HEK293T (cell line): ENCODE results near the gene RET.

Experiments
- CTCF ChIA-PET: fragments of 350-600 bp; formaldehyde crosslinking; extraction: SDS; loops from one replicate; lab custom pipeline; 2021; ENCODE audit warnings: antibody characterized with exemption, inconsistent platforms; lab: Yijun Ruan, JAX
- POLR2A ChIA-PET: fragments of 350-600 bp; formaldehyde crosslinking; extraction: SDS; loops from one replicate; lab custom pipeline; 2020; ENCODE audit warnings: antibody characterized with exemption, inconsistent platforms; lab: Yijun Ruan, JAX
- DNase-seq: peaks from one replicate; pipeline ENCODE4 v3.0.0; 2012; ENCODE audit warnings: mixed read lengths; ENCODE audit errors: extremely low spot score
- ARNT ChIP-seq: fragments of 450-650 bp; IDR thresholded peaks from 2 replicates; pipeline ENCODE4 v1.6.1; 2017; ENCODE audit warnings: mild to moderate bottlenecking
- BHLHE40 ChIP-seq: fragments of 450-650 bp; IDR thresholded peaks from 2 replicates; pipeline ENCODE4 v1.6.1; 2016; ENCODE audit warnings: mild to moderate bottlenecking, moderate library complexity, borderline replicate concordance
- CTBP1 ChIP-seq: fragments of 450-650 bp; IDR thresholded peaks from 2 replicates; pipeline ENCODE4 v1.6.1; 2016; ENCODE audit warnings: borderline replicate concordance
- ELF4 ChIP-seq: fragments of 450-650 bp; IDR thresholded peaks from 2 replicates; pipeline ENCODE4 v1.6.1; 2017; ENCODE audit warnings: antibody characterized with exemption
- FOXA1 ChIP-seq: fragments of 450-650 bp; IDR thresholded peaks from 2 replicates; pipeline ENCODE4 v1.6.1; 2016; ENCODE audit warnings: mild to moderate bottlenecking
- FOXK2 ChIP-seq: fragments of 450-650 bp; IDR thresholded peaks from 2 replicates; pipeline ENCODE4 v1.6.1; 2016; ENCODE audit warnings: mild to moderate bottlenecking
- FOXM1 ChIP-seq: fragments of 450-650 bp; IDR thresholded peaks from 2 replicates; pipeline ENCODE4 v1.6.1; 2017; ENCODE audit warnings: mild to moderate bottlenecking, borderline replicate concordance
- HDGF ChIP-seq: fragments of 450-650 bp; IDR thresholded peaks from 2 replicates; pipeline ENCODE4 v1.6.1; 2017; ENCODE audit warnings: antibody characterized with exemption, borderline replicate concordance
- L3MBTL2 ChIP-seq: fragments of 450-650 bp; conservative IDR thresholded peaks from 2 replicates; pipeline ENCODE4 v1.6.1; 2016; ENCODE audit warnings: mild to moderate bottlenecking
- LEF1 ChIP-seq: fragments of 450-650 bp; IDR thresholded peaks from 2 replicates; pipeline ENCODE4 v1.6.1; 2017; ENCODE audit warnings: mild to moderate bottlenecking, borderline replicate concordance
- NFRKB ChIP-seq: fragments of 450-650 bp; IDR thresholded peaks from 2 replicates; pipeline ENCODE4 v1.6.1; 2016; ENCODE audit warnings: mild to moderate bottlenecking, moderate library complexity
- PKNOX1 ChIP-seq: fragments of 450-650 bp; IDR thresholded peaks from 2 replicates; pipeline ENCODE4 v1.6.1; 2016
- SP1 ChIP-seq: fragments of 450-650 bp; IDR thresholded peaks from 2 replicates; pipeline ENCODE4 v1.6.1; 2017
- SUZ12 ChIP-seq: fragments of 450-650 bp; IDR thresholded peaks from 2 replicates; pipeline ENCODE4 v1.6.1; 2016; ENCODE audit warnings: mild to moderate bottlenecking
- TARDBP ChIP-seq: fragments of 450-650 bp; IDR thresholded peaks from 2 replicates; pipeline ENCODE4 v1.6.1; 2016
- ZNF384 ChIP-seq: fragments of 450-650 bp; IDR thresholded peaks from 2 replicates; pipeline ENCODE4 v1.6.1; 2016

The RET gene

DNA sequence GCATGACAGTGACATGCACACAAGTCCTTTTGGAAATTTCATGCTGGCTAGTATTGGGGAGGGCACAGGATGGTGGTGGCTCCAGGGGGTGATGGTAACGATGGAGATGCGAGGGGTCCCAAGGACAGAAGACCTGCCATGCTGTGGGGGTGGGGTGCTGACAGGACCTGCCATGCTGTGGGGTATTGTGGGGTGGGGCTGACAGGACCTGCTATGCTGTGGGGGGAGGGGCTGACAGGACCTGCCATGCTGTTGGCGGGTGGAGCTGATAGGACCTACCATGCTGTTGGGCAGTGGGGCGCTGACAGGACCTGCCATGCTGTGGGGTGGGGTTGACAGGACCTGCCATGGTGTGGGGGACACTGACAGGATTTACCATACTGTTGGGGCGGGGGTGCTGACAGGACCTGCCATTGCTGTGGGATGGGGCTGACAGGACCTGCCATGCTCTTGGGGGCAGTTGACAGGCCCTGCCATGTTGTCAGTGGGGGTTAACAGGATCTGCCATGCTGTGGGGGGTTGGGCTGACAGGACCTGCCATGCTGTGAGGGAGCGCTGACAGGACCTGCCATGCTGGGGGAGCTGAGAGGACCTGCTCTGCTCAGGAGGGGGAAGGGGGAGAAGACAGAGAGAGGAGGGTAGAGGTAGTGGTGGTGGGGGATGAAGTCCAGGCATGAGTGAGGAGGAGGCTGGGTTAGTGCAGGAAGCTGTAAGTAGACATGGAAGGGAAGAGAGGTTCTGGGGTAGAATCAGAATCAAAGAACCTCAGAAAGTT is 36.2 kb upstream of the RET start:
- TF ChIP-seq ELF4: no peak
- TF ChIP-seq CTBP1: no peak
- no peak for TF ChIP-seq SUZ12
- no peak for TF ChIP-seq FOXA1
- TF ChIP-seq NFRKB: no peak
- TF ChIP-seq L3MBTL2: no peak
- TF ChIP-seq HDGF: no peak
- no peak for TF ChIP-seq PKNOX1
- TF ChIP-seq ZNF384: no peak
- no peak for TF ChIP-seq FOXM1
- no peak for TF ChIP-seq LEF1
- no peak for DNase-seq
- ChIA-PET CTCF (no interaction called here), POLR2A (no interaction called here)

- CTCF ChIA-PET: no interaction called here
- DNase-seq: no peak
- POLR2A ChIA-PET: no interaction called here
- TF ChIP-seq HDGF (no peak), FOXM1 (no peak), ARNT (no peak), CTBP1 (no peak), ZNF384 (no peak), ELF4 (no peak), LEF1 (no peak), FOXK2 (no peak), NFRKB (no peak), BHLHE40 (no peak), SP1 (no peak), PKNOX1 (no peak), FOXA1 (no peak), TARDBP (no peak)
Measured at GRCh38 chr10:43041422-43042342, 35.2 kb upstream of the RET start.

DNA sequence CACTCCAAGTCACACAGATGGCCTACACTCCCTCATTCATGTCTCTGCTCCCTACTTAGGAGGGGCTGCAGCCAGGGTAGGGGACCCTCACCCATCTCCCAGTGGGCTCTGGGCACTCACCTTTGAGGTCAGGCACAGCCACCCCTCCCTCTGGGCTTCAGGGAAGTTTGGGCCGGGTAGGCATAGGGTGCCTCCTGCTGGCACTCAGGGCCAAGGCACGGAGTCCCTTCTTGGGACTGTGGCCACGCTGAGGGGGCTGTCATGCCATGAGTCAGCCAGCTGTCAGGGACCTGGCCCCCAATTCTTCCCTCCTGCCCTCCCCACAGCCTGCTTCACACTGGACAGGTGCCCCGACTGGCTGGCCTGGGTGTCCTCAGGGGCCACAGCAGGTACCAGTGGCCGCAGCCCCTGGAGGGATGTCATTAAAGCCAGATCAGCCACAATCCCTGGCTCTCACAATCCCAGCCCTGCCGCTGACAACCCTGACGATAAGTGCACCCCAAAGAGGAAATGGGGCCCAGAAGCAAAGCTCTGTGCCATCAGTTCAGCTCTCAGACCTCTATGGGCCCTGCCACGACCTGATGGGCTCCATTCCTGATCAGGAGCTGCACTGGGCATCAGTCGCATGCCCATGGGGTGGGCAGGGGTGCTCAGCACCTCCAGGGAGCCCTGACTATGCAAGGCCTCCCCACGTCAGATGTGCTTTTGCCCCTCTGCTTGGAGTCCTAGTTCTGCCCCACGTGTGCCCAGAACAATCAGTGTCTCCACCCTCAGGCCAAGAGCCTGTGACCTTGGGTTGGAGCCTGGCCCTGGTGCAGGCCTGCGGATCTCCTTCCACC is 34.1 kb upstream of the RET start:
- DNase-seq: no peak
- CTCF ChIA-PET: no interaction called here
- POLR2A ChIA-PET: no interaction called here
- TF ChIP-seq SP1: no peak
- TF ChIP-seq FOXM1: no peak
- no peak for TF ChIP-seq BHLHE40
- no peak for TF ChIP-seq LEF1
- TF ChIP-seq FOXK2: no peak
- no peak for TF ChIP-seq CTBP1
- TF ChIP-seq FOXA1: no peak
- TF ChIP-seq SUZ12: no peak

DNA sequence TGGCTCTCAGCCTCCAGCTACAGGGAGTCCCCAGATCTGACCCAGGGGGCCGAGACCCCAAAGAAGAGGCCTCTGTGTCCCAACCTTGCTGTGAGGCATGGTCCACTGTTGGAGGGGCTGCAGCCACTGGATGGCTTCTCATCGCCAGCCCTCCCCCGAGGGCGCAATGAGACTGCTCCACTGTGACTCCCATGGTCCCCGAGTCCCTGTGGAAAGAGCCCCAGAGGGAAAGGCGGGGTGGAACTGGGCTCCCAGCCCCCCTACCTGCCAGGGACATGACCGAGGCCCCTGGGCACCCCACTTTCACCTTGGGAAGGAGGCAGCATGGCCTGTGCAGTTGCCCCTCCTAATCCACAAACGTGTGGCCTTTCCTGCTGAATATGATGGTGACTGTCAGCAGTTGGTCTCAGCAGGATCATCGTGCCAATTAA is 33.5 kb upstream of the RET start:
- ChIA-PET CTCF (no interaction called here), POLR2A (no interaction called here)
- no peak for DNase-seq
- no peak for TF ChIP-seq ELF4
- TF ChIP-seq SUZ12: no peak
- TF ChIP-seq NFRKB: no peak
- no peak for TF ChIP-seq CTBP1
- no peak for TF ChIP-seq ZNF384
- no peak for TF ChIP-seq FOXM1
- TF ChIP-seq L3MBTL2: no peak
- TF ChIP-seq ARNT: no peak
- no peak for TF ChIP-seq TARDBP
- TF ChIP-seq LEF1: no peak
- no peak for TF ChIP-seq PKNOX1

- ChIA-PET CTCF (interaction anchor here (0.7 kb wide), 1 partner anchor 36 kb away, joined by 3 read pairs; no protein-coding TSS in a partner anchor), POLR2A (no interaction called here)
- no peak for DNase-seq
- TF ChIP-seq ARNT (no peak), FOXA1 (no peak), BHLHE40 (no peak), ELF4 (no peak), FOXK2 (no peak), PKNOX1 (no peak), TARDBP (no peak), SP1 (no peak), HDGF (no peak), ZNF384 (no peak), FOXM1 (no peak), LEF1 (no peak), NFRKB (no peak), CTBP1 (no peak), L3MBTL2 (no peak), SUZ12 (no peak)
Measured at GRCh38 chr10:43043773-43044447, 33.0 kb upstream of the RET start.
